Measurements from ENCODE around the gene PCDH12.

PCDH12 gene

DNA sequence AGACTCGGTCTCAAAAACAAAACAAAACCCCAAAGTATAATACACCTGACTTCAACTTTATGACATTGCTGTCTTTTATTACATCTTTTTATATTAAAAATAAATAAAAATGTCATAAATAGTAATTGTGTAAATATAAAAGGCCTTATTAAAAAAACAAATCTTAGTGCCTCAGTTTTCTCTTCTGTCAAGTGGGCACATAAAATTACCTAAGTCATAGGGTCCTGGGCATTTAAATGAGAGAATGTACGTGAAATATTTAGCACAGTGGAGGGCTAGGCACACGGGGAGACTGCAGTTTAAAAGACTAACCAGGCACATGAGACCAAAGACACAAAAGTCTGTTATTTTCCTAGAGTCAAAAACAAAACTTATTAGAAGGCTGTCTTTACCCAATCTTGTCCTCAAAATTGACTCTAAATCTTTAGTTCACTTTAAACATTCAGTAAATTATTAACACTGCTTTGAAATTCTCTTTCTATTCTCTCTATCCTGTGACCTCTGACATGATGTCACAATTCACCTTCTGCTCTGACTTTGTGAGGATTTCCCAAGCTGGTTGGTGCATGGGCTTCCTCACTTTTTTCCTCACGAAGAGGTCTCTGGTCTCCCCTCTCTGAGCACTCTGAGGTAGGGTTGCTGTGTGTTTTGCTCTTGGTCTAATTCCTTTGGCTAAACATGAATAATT, 8.4 kb upstream of the PCDH12 start:
- DNase-seq = no peak

GRCh38 chr5:141965071-141965470, 7.1 kb upstream of the PCDH12 start:
- no peak for DNase-seq

DNA sequence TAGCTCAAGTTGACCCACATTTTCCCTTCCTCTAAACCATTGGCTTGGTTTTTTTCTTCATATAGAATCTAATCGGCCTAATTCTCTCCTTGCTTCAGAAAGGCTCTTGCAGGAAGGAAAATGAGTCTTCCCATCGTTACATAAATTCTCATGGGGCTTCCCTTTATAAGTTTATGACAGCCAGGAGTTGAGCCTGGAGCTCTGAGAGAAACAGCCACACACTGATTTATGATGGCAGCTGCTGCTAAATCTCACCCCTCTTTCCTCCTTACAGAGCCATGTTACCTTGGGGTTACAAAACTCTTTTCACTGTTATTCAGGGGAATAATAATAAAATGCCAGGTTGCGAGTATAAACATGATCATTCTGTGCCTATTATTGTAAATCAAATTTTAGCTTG, 5.7 kb upstream of the PCDH12 start:
- no peak for DNase-seq

- DNase-seq = no peak
Observed at GRCh38 chr5:141961466-141961865, 3.5 kb upstream of the PCDH12 start.

DNA sequence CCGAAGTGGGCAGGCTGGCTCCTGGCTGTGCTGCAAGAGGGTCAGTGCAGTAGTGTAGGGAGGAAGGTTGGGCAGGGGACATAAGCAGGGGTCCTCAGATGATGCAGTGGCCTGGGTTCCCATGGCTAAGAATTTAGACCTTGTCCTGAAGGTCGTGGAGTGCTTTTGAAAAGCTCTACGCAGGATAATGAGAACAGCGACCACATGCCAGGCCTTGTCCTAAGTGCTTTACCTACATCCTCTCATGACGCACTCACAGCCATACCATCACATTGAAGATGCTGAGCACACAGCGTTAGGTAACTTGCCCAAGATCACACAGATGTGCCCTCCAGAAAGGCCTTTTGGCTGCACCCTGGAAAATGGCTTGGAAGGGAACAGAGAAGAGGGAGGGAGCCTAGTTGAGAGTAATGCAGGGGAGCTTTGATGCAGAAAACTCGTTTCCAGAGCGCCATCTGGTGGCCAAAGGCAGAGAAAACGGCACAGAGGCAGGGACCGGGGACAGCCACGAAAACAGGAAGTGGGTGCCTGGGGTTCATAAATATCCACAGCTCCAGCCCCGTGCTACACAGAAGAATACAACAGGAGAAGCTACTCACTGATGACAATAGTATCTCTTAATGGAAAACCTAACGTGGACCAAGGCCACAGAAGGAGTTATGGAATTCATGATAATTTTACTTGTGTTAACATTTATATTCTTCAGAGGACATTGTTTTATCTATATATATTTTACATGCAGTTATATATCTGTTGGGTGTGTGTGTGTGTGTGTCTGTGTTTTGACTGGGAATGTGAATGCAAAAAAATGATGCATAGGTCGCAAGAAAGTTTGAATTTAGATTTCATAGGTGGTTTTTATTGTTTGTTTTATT, 2.7 kb upstream of the PCDH12 start:
- peak; percentile 73 for DNase-seq

GRCh38 chr5:141960018-141960417, 2.0 kb upstream of the PCDH12 start:
- DNase-seq = no peak

GRCh38 chr5:141958546-141959172, 657 bp upstream of the PCDH12 start:
- no peak for DNase-seq

GRCh38 chr5:141957367-141957996, 520 bp downstream of the PCDH12 start:
- DNase-seq = peak; percentile 37

DNA sequence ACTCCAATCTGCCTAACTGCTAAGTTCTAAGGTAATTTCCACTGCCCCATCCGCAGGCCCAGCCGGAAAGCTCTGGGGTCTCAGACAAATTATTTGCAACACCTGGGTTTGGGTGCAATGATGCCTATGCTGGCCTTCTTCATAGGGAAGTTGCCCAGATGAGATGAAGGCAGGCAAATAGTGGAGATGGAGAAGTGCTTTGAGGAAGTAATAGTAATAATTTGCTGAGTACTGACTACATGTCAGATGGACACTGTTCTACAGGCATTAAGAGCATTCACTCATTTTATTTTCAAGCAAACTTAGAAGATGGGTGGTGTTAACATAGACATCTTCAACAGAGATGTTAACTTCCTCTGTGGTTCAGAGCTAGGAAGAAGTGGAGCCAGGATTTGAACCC, 3.8 kb downstream of the PCDH12 start:
- no peak for DNase-seq

DNA sequence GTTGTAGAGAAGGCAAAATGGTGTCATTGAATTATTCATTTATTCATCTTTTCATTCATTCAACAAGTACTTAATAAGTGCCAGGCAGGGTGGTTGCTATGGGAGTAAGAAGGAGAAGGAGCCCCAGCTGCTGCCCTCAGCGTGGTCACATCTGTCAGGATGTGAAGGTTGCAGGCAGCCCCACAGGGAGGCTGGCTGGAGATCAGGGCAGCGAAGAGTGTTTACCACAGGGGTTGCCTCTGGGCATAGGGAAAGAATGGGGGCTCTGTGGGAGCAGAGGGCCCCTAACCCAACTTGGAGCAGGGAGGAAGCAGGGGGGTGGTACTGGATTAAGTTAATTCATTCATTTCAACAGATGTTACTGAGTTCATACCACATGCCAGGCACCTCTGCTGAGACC, 6.0 kb downstream of the PCDH12 start:
- DNase-seq = no peak

- no peak for DNase-seq
Observed at GRCh38 chr5:141951332-141951781, 6.6 kb downstream of the PCDH12 start.

DNA sequence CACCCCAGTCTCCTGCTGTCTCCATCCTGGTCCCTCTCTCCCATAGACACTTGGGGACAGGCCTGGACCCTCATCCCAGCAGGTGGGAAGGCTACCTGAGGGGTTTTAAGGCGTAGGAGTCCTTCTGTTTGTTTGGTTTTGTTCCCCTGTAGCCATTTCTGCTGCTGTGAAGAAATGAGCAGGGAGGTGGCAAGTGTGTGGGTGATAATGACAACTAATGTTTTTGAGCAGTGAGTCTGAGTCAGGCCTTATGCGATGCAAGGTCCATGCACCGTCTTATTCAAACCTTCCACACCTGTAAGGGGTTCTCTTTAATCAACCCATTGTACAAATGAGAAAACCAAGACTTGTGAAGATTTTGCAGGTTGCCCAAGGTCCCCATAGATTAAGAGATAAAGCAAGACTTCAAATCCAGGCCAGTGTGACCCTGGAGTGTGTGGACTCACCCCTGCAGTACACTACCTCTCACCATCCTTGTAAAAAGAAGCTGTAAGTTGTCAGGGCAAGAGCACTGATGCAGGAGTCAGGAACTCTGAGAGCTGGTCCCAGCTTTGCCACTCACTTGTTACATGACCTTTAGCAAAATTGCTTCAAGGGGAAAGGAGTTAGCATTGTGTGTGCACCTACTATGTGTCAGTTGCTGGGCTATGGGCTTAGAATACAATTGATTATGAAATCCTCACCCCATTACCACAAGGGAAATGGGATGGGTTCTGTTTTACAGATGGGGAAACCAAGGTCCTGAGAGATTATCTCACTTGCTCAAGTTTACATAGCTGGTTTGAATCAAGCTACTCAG, 7.6 kb downstream of the PCDH12 start:
- no peak for DNase-seq

DNA sequence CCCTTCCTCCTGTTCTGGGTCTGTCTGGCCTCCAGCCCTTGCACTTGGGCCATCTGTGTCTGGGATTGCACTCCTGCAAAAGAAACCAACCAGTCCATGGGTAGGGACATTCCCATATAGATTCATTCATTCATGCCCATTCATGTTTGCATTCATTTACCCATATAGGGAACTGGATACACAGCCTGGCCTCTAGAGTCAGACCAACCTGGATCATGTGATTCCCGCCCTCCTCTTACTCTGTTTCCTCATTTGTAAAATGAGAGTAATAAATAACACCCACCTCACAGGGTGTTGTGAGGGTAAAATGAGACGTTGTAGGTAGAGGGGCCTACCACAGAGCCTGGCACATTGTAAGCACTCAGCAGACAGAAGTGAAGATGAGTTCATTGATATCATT, 8.5 kb downstream of the PCDH12 start:
- no peak for DNase-seq

GRCh38 chr5:141948812-141949211, 9.2 kb downstream of the PCDH12 start:
- no peak for DNase-seq

- no peak for DNase-seq
Observed at GRCh38 chr5:141947316-141947715, 10.7 kb downstream of the PCDH12 start.

DNA sequence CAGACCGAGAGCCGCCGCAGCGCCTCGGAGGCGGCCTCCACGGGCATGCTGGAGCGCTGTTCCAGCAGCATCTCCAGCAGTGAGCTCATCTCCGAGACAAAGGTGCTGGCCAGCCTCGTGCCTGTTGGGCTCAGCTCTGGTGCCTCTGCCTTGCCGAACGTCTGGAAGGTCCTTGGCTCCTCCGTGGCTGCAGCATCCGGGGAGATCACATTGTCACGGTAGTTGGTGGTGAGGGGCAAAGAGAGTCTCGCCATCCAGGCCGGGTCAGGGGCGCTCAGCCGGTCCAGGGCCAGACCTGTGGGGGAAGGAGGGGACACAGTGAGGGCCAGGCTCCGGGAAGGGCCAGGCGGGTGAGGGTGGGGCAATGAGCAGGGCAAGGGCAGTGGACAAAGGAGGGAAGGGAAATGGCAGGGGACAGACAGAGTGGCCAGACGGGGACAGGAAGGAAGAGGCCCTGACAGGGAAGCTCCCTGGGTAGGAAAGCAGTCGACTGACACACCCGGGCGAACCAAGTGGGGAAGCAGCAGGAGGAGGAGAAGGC, 12.4 kb downstream of the PCDH12 start:
- DNase-seq = no peak

DNA sequence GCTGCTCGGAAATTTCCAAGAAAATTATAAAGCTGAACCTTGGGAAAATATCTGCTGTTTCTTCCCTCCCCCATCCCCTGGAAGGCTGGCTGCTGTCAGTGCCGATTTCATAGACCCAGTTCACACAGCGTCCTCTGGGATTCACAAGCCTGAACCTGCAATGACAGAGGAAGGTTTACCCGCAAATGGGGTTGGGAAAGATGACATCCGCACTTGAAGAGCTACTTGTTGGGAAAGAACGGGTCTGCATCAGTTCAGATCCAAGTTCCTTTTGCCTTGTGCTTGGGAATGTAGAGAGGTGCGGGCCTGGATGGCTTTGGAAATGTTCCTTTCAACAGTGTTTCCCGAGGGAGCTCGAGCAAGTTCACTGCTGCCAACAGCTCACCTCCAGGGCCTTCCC, 13.9 kb downstream of the PCDH12 start:
- no peak for DNase-seq

DNA sequence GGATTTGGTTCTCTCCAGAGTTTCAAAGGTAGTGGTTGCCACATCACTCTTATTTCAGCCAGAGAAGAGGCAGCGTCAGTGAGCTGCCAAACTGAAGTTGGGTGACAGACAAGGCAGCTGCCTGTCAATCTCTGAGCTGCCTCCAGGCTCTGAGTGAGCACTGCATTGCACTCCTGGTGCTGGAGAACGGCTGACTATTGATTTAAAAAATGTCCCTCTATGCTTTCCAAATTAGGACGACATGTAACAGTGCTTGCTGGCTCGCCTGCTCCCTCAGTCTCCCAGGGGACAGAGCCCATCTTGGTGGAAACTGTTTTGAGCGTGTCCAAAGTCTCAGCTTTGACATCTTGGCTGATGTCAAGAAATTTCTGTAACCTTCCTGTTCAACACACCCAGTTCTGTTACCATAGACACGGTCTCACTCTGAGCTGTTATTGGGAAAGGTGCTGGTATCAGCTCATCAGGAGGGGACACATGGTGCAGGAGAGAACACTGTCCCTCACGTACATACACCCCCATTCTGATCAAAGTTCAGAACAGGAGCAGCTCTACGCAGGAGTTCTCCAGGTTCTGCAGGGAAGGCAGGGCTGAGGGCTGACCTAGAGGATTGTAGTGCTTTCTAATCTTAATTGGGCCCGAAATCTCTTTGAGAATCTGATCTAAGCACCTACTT, 15.7 kb downstream of the PCDH12 start:
- no peak for DNase-seq

GRCh38 chr5:141941779-141942178, 16.2 kb downstream of the PCDH12 start:
- DNase-seq = no peak

DNA sequence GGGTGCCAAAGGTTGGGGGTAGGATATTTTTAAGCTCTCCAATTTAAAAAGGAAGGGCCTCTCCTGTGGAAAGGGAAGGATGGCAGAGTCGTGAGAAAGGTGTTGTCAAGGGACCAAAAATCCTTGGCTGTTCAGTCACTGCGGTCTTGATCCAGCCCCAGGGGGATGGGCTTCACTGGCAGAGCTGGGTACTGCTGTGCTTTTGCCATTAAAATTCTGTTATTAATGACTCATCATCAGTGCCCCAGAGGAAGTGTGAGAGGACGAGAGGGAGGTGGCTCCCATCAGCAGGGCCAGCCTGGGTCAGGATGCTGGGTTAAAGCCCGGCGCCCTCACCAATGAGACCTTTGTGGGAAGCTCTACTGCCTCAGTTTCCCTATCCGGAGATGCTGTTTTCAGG, 16.7 kb downstream of the PCDH12 start:
- DNase-seq = no peak

- DNase-seq = no peak
Observed at GRCh38 chr5:141940695-141941271, 17.2 kb downstream of the PCDH12 start.

All from GF-D8 (cell line).